ENCODE results near the gene C5orf22.

Gene C5orf22

GRCh38 chr5:31531888-31532547 is at the start of gene C5orf22, which contains the start of gene DROSHA:
C5orf22 (plus strand) TSS chr5:31532301; CDS start chr5:31532393, 92 bp downstream.
DROSHA (minus strand) TSS chr5:31532093; CDS start chr5:31529059, 3,034 bp downstream.
- Histone ChIP-seq H3K36me3 (ENCODE audit: control insufficient read depth in 2 of 2, insufficient read depth in 2 of 2, low read length in 2 of 2) (peaks cover 27 to 31% of the 10 kb centered on the region in 2 donors), H3K9ac (ENCODE audit: low read length in 2 of 2) (peak within 1 kb of the TSS; percentile 93 to 95), H3K9me3 (ENCODE audit: control insufficient read depth in 2 of 2, low read length in 2 of 2) (no peaks in the 10 kb centered on the region), H3K27me3 (ENCODE audit: control insufficient read depth in 1 of 2, insufficient read depth in 2 of 2, low read length in 2 of 2) (no peaks in the 10 kb centered on the region), H3K4me1 (ENCODE audit: control insufficient read depth, insufficient read depth, low read length) (peaks cover 24% of the 10 kb centered on the region), H3K27ac (ENCODE audit: low read length) (peak within 1 kb of the TSS; percentile 64), H3K4me3 (ENCODE audit: low read length in 2 of 2) (peak within 1 kb of the TSS; percentile 98 to 99)

DNA sequence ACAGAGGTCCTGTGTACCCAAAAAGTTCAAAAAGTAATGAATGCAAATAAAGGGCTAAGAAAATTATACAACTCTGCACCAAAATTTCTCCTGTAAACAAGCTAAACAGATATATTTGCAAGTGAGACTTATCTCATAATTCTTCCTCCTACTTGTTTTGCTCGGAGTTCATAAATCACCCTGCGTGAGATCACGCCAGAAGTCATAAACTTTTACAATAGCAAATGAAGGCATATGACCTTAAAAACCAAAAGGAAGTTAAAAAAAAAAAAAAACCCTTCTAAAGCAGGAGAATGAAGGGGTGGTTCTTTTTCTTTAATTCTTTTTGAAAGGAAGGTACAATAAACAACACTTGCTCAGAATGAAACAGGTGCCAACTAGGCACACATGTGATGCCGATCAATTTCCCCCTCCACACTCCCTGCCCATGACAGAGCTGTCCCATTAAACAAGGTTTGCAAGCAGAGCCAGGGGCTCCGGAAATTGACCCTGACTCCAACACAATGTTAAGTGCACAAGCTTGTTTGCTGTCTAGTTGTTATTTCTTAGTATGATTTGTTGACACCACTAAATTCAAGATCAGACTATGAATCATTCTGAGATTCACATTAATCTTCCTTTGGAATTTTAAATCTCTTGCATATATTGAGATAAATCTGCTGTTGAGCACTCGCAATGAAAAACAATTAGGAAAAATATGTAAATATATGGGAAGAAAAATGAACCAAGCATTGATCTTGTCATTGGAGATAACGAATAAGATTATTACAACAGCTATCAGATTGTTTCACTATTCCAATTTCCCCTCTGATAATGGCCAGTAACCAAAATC is 46.5 kb upstream of the C5orf22 start:
- no peaks in the 10 kb centered on the region for H3K9me3 ChIP-seq (ENCODE audit: control insufficient read depth in 2 of 2, low read length in 2 of 2)
- H3K27me3 ChIP-seq (ENCODE audit: control insufficient read depth in 1 of 2, insufficient read depth in 2 of 2, low read length in 2 of 2), result no peaks in the 10 kb centered on the region
- H3K4me3 ChIP-seq (ENCODE audit: low read length in 2 of 2), result no peak overlapping the region
- H3K36me3 ChIP-seq (ENCODE audit: control insufficient read depth in 2 of 2, insufficient read depth in 2 of 2, low read length in 2 of 2), result peaks cover 13 to 21% of the 10 kb centered on the region in 2 donors
- H3K9ac ChIP-seq (ENCODE audit: low read length in 2 of 2), result no peak overlapping the region
- H3K4me1 ChIP-seq (ENCODE audit: control insufficient read depth, insufficient read depth, low read length), result no peaks in the 10 kb centered on the region
- no peak overlapping the region for H3K27ac ChIP-seq (ENCODE audit: low read length)

DNA sequence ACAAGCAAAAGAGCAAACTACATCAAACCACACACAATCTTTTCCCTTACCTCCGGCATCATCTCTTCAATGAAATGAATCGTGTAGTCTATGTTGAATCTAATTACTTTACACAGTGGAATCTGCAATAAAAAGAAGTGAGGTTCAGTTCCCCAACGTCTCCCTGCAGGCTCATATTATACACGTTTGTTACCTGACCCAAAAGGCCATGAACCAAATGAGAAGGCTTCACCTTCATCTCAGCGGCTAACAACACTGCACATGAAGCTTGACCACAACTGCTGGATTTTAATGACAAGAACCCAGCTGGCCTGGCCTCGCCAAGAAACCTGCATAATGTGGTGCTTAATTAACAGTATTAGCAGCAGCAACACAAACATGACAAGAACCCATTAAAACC is 45.7 kb upstream of the C5orf22 start:
- H3K36me3 ChIP-seq (ENCODE audit: control insufficient read depth in 2 of 2, insufficient read depth in 2 of 2, low read length in 2 of 2), result peaks cover 13 to 22% of the 10 kb centered on the region in 2 donors
- no peak overlapping the region for H3K27ac ChIP-seq (ENCODE audit: low read length)
- H3K4me3 ChIP-seq (ENCODE audit: low read length in 2 of 2), result no peak overlapping the region
- no peaks in the 10 kb centered on the region for H3K4me1 ChIP-seq (ENCODE audit: control insufficient read depth, insufficient read depth, low read length)
- H3K9ac ChIP-seq (ENCODE audit: low read length in 2 of 2), result no peak overlapping the region
- no peaks in the 10 kb centered on the region for H3K27me3 ChIP-seq (ENCODE audit: control insufficient read depth in 1 of 2, insufficient read depth in 2 of 2, low read length in 2 of 2)
- H3K9me3 ChIP-seq (ENCODE audit: control insufficient read depth in 2 of 2, low read length in 2 of 2), result no peaks in the 10 kb centered on the region

- no peak overlapping the region for H3K9ac ChIP-seq (ENCODE audit: low read length in 2 of 2)
- no peak overlapping the region for H3K27ac ChIP-seq (ENCODE audit: low read length)
- H3K9me3 ChIP-seq (ENCODE audit: control insufficient read depth in 2 of 2, low read length in 2 of 2), result no peaks in the 10 kb centered on the region
- no peak overlapping the region for H3K4me3 ChIP-seq (ENCODE audit: low read length in 2 of 2)
- H3K36me3 ChIP-seq (ENCODE audit: control insufficient read depth in 2 of 2, insufficient read depth in 2 of 2, low read length in 2 of 2), result peaks cover 14 to 16% of the 10 kb centered on the region in 2 donors
- peaks cover 2% of the 10 kb centered on the region for H3K4me1 ChIP-seq (ENCODE audit: control insufficient read depth, insufficient read depth, low read length)
- H3K27me3 ChIP-seq (ENCODE audit: control insufficient read depth in 1 of 2, insufficient read depth in 2 of 2, low read length in 2 of 2), result no peaks in the 10 kb centered on the region
These were observed 44.6 kb upstream of the C5orf22 start for GRCh38 chr5:31487506-31487905.

- Histone ChIP-seq H3K27ac (ENCODE audit: low read length) (no peak overlapping the region), H3K4me3 (ENCODE audit: low read length in 2 of 2) (no peak overlapping the region), H3K4me1 (ENCODE audit: control insufficient read depth, insufficient read depth, low read length) (peaks cover 15% of the 10 kb centered on the region), H3K9me3 (ENCODE audit: control insufficient read depth in 2 of 2, low read length in 2 of 2) (no peaks in the 10 kb centered on the region), H3K36me3 (ENCODE audit: control insufficient read depth in 2 of 2, insufficient read depth in 2 of 2, low read length in 2 of 2) (peaks cover 23 to 31% of the 10 kb centered on the region in 2 donors), H3K27me3 (ENCODE audit: control insufficient read depth in 1 of 2, insufficient read depth in 2 of 2, low read length in 2 of 2) (no peaks in the 10 kb centered on the region), H3K9ac (ENCODE audit: low read length in 2 of 2) (no peak overlapping the region)
These were observed 39.2 kb upstream of the C5orf22 start for GRCh38 chr5:31492869-31493268.

DNA sequence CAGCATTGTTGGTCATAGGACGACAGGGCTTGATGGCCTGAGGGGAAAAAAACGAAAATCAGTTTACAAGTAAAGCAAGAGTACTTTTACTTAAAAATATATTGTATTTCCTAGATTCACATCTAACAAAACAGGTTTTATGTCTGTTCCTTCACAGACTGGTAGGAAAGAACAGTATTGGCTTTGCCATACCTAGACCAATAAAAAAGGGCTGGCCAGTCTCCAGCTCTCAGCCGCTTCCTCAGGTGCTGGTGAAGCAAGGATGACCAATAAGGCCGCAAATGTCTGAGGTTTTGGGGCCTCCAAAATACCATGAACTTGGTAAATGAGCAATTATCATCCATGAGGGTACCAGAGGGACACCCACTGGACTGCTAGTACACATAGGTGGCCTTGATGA is 36.8 kb upstream of the C5orf22 start:
- Histone ChIP-seq H3K4me1 (ENCODE audit: control insufficient read depth, insufficient read depth, low read length) (peaks cover 15% of the 10 kb centered on the region), H3K4me3 (ENCODE audit: low read length in 2 of 2) (no peak overlapping the region), H3K9me3 (ENCODE audit: control insufficient read depth in 2 of 2, low read length in 2 of 2) (no peaks in the 10 kb centered on the region), H3K9ac (ENCODE audit: low read length in 2 of 2) (no peak overlapping the region), H3K27me3 (ENCODE audit: control insufficient read depth in 1 of 2, insufficient read depth in 2 of 2, low read length in 2 of 2) (no peaks in the 10 kb centered on the region), H3K27ac (ENCODE audit: low read length) (no peak overlapping the region), H3K36me3 (ENCODE audit: control insufficient read depth in 2 of 2, insufficient read depth in 2 of 2, low read length in 2 of 2) (peaks cover 28 to 45% of the 10 kb centered on the region in 2 donors)

DNA sequence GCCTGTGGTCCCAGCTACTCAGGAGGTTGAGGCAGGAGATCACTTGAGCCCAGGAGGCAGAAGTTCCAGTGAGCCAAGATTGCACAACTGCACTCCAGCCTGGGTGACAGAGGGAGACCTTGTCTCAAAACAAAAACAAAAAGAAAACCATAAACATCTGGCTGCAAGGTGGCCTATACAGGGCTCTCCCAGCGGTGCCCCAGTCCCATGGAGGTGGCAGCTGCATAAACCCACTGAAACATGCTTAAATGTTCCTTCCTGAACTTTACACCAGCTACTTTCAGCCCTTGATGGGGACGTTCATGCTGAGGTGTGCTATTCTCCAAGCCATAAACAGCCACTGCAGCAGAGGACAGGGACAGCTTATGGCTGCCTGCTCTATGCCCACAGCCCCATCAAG is 35.8 kb upstream of the C5orf22 start:
- Histone ChIP-seq H3K36me3 (ENCODE audit: control insufficient read depth in 2 of 2, insufficient read depth in 2 of 2, low read length in 2 of 2) (peaks cover 35 to 52% of the 10 kb centered on the region in 2 donors), H3K27ac (ENCODE audit: low read length) (no peak overlapping the region), H3K27me3 (ENCODE audit: control insufficient read depth in 1 of 2, insufficient read depth in 2 of 2, low read length in 2 of 2) (no peaks in the 10 kb centered on the region), H3K4me3 (ENCODE audit: low read length in 2 of 2) (no peak overlapping the region), H3K4me1 (ENCODE audit: control insufficient read depth, insufficient read depth, low read length) (peaks cover 15% of the 10 kb centered on the region), H3K9ac (ENCODE audit: low read length in 2 of 2) (no peak overlapping the region), H3K9me3 (ENCODE audit: control insufficient read depth in 2 of 2, low read length in 2 of 2) (no peaks in the 10 kb centered on the region)

DNA sequence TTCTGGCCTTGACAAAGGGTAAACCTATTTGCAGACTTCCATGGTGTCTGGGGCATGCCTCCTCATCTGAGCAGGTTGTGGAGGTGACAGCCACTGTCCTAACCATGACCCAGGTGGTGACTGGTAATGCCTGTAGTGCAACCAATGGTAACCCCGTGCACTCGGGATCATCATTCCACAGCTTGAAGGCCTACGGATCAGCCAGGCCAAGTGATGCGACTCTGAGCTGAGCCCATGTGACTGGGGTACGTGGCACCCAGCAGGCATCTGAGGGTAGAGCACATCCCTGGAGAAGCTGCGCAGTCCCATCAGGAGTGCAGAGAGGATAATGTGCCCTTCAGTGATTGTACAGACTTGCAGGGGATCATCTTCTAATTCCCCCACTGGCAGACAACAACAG is 35.2 kb upstream of the C5orf22 start:
- Histone ChIP-seq H3K36me3 (ENCODE audit: control insufficient read depth in 2 of 2, insufficient read depth in 2 of 2, low read length in 2 of 2) (peaks cover 36 to 57% of the 10 kb centered on the region in 2 donors), H3K27ac (ENCODE audit: low read length) (no peak overlapping the region), H3K9me3 (ENCODE audit: control insufficient read depth in 2 of 2, low read length in 2 of 2) (no peaks in the 10 kb centered on the region), H3K4me3 (ENCODE audit: low read length in 2 of 2) (no peak overlapping the region), H3K4me1 (ENCODE audit: control insufficient read depth, insufficient read depth, low read length) (peaks cover 15% of the 10 kb centered on the region), H3K9ac (ENCODE audit: low read length in 2 of 2) (no peak overlapping the region), H3K27me3 (ENCODE audit: control insufficient read depth in 1 of 2, insufficient read depth in 2 of 2, low read length in 2 of 2) (no peaks in the 10 kb centered on the region)

DNA sequence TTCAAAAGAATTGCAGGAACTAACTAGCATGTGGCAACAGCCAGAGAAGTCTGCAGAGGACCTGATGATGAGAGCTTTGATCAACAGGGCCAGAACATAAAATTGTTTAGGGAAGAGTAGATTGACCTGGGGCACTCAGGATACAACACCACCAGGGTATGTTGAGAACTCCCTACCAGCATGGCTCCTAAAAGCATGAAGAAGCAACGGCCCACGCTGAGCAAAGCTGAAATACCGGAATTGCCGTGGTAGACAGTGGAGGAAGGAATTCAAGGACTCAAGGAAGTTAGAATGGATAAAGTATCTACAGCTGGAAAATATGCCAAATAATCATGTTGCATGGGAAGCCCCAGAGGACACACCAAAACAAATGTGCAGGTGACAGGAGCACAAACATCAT is 31.8 kb upstream of the C5orf22 start:
- H3K4me3 ChIP-seq (ENCODE audit: low read length in 2 of 2), result no peak overlapping the region
- no peaks in the 10 kb centered on the region for H3K9me3 ChIP-seq (ENCODE audit: control insufficient read depth in 2 of 2, low read length in 2 of 2)
- H3K36me3 ChIP-seq (ENCODE audit: control insufficient read depth in 2 of 2, insufficient read depth in 2 of 2, low read length in 2 of 2), result peaks cover 55 to 83% of the 10 kb centered on the region in 2 donors
- no peaks in the 10 kb centered on the region for H3K27me3 ChIP-seq (ENCODE audit: control insufficient read depth in 1 of 2, insufficient read depth in 2 of 2, low read length in 2 of 2)
- H3K9ac ChIP-seq (ENCODE audit: low read length in 2 of 2), result no peak overlapping the region
- no peak overlapping the region for H3K27ac ChIP-seq (ENCODE audit: low read length)
- no peaks in the 10 kb centered on the region for H3K4me1 ChIP-seq (ENCODE audit: control insufficient read depth, insufficient read depth, low read length)

GRCh38 chr5:31502506-31502905 is 29.6 kb upstream of the C5orf22 start:
- H3K9ac ChIP-seq (ENCODE audit: low read length in 2 of 2), result no peak overlapping the region
- no peaks in the 10 kb centered on the region for H3K27me3 ChIP-seq (ENCODE audit: control insufficient read depth in 1 of 2, insufficient read depth in 2 of 2, low read length in 2 of 2)
- peaks cover 43 to 65% of the 10 kb centered on the region in 2 donors for H3K36me3 ChIP-seq (ENCODE audit: control insufficient read depth in 2 of 2, insufficient read depth in 2 of 2, low read length in 2 of 2)

DNA sequence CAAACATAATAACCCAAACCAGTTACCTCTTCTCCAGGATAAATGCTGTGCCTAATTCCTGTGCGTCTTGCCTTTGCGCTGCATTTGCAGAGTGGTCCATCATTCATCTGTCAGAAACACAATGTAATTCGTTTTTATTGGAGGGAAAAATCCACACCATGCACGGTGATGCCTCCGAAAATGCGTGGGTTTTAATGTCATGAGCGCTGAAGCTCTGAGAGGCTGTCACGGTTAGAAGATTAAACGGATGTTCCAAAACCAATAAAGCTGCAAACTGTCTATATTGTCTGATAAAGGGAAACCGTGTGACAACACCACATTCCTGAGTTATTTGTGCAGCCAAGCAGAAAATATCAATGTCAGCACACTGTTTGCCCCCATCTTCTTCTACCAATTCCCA is 27.6 kb upstream of the C5orf22 start:
- H3K36me3 ChIP-seq (ENCODE audit: control insufficient read depth in 2 of 2, insufficient read depth in 2 of 2, low read length in 2 of 2), result peaks cover 49 to 67% of the 10 kb centered on the region in 2 donors
- no peak overlapping the region for H3K9ac ChIP-seq (ENCODE audit: low read length in 2 of 2)

More at GRCh38 chr5:31502506-31502905, 29.6 kb upstream of the C5orf22 start:
- Histone ChIP-seq H3K4me1 (ENCODE audit: control insufficient read depth, insufficient read depth, low read length) (no peaks in the 10 kb centered on the region), H3K27ac (ENCODE audit: low read length) (no peak overlapping the region), H3K9me3 (ENCODE audit: control insufficient read depth in 2 of 2, low read length in 2 of 2) (no peaks in the 10 kb centered on the region), H3K4me3 (ENCODE audit: low read length in 2 of 2) (no peak overlapping the region)

More for the DNA sequence above, 27.6 kb upstream of the C5orf22 start:
- no peak overlapping the region for H3K27ac ChIP-seq (ENCODE audit: low read length)
- H3K9me3 ChIP-seq (ENCODE audit: control insufficient read depth in 2 of 2, low read length in 2 of 2), result no peaks in the 10 kb centered on the region
- H3K4me1 ChIP-seq (ENCODE audit: control insufficient read depth, insufficient read depth, low read length), result no peaks in the 10 kb centered on the region
- no peak overlapping the region for H3K4me3 ChIP-seq (ENCODE audit: low read length in 2 of 2)
- H3K27me3 ChIP-seq (ENCODE audit: control insufficient read depth in 1 of 2, insufficient read depth in 2 of 2, low read length in 2 of 2), result no peaks in the 10 kb centered on the region
